Activated naive CD4-positive, alpha-beta T cell treated with anti-CD3 and anti-CD28 coated beads, Interleukin-2, amount 50 U/mL, for 72 hours (primary cell): ENCODE results near the gene CHMP5. TPM values are rescaled to one million over a fixed set of nuclear protein-coding genes. Genes with fewer than 3 reads are reported as not detected.
A peak's percentile ranks its signal among the peaks of the same experiment; 100 is the strongest.
"Not testable (repeated sequence)": the region's sequence is repeated elsewhere in the genome, so short reads cannot be mapped to it uniquely, and the experiment has no call there.

Experiments
- ATAC-seq, 2 donors: fragments of 150-1000 bp; cut with Tn5 transposase; 2 replicates each; pipeline ENCODE4 v1.10.0; 2021; ENCODE audit warnings: mild to moderate bottlenecking in 2 of 2, moderate library complexity in 2 of 2
- DNase-seq, 2 donors: peaks; one replicate each; pipeline ENCODE4 v3.0.0; 2021 to 2022; ENCODE audit warnings: low spot score in 2 of 2
- H3K27ac Mint-ChIP-seq, 2 donors: one replicate each; pipeline ENCODE4 v1.8.0; 2022; ENCODE audit warnings: mild to moderate bottlenecking in 2 of 2, mixed read lengths in 2 of 2
- H3K36me3 Mint-ChIP-seq, 2 donors: one replicate each; pipeline ENCODE4 v1.8.0; 2022; ENCODE audit warnings: mixed read lengths in 2 of 2
- H3K9me3 Mint-ChIP-seq, 2 donors: one replicate each; pipeline ENCODE4 v1.8.0; 2022; ENCODE audit warnings: mixed read lengths in 2 of 2
- total RNA-seq, 2 donors: library from RNA; stranded (reverse); gene quantifications; one replicate each; pipeline ENCODE4 v1.2.3, GENCODE V29; 2022

Gene CHMP5
- total RNA-seq, 2 donors from 2014 or later = 115 to 123 TPM

- Mint-ChIP-seq H3K9me3 (peaks cover 0 to 8% of the 10 kb centered on the region in 2 donors), H3K27ac (peak overlapping the region; percentile 99)
- no peak for ATAC-seq
Observed at GRCh38 chr9:33289936-33290246, 25.0 kb downstream of the CHMP5 start.

GRCh38 chr9:33290247-33291030, 25.6 kb downstream of the CHMP5 start, which contains the start of gene NFX1:
Gene NFX1 (plus strand): TSS chr9:33290516. CDS start chr9:33290573, 57 bp downstream.
- peak within 1 kb of the TSS; percentile 99 for H3K27ac Mint-ChIP-seq
- H3K9me3 Mint-ChIP-seq = peaks cover 0 to 8% of the 10 kb centered on the region in 2 donors
- DNase-seq = peak; percentile 95 to 100
- peaks cover 27 to 30% of the 10 kb centered on the region in 2 donors for H3K36me3 Mint-ChIP-seq
- peak; percentile 89 to 91 for ATAC-seq

More at GRCh38 chr9:33289936-33290246, 25.0 kb downstream of the CHMP5 start:
- no peak for DNase-seq
- peaks cover 25 to 29% of the 10 kb centered on the region in 2 donors for H3K36me3 Mint-ChIP-seq

DNA sequence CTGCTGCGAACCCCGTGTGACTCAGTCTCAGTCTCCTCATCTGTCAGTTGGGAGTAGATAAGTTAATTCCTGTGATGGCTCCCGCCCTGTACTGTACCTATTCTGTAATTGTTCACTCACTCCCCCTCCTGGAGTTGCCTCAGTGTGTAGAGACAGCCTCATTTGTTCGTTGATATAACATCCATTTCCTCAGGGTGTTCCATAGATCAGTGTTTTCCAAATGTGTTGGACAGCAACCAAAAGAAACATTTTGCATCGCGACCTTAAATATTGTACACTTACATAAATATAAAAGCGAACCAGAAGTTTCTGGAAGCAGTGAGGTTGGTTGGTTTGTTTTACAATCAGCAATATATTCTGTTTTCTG, 26.2 kb downstream of the CHMP5 start:
- peaks cover 0 to 8% of the 10 kb centered on the region in 2 donors for H3K9me3 Mint-ChIP-seq
- H3K27ac Mint-ChIP-seq = peak overlapping the region; percentile 99
- H3K36me3 Mint-ChIP-seq = peaks cover 30 to 33% of the 10 kb centered on the region in 2 donors
- DNase-seq (no peak), ATAC-seq (no peak)

DNA sequence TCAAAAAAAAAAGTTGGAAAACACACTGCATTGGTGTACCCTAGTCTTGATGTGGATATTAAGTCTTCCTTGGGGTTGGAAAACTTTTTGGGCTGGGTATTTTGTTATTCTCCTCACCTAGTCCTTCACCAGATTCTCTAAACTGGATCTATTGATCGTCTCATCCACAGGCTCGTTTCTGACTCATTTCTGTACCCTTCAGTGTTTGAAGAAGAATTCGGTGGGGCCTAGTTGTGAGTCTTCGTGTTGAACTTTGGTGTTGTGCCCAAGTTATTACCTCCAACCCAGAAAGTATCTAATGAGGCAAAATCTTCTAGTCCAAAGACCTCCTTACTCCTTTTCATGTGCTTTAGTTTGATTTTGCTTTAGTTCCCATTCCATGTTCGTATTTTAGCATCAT, 27.1 kb downstream of the CHMP5 start:
- peaks cover 0 to 8% of the 10 kb centered on the region in 2 donors for H3K9me3 Mint-ChIP-seq
- ATAC-seq (no peak), DNase-seq (no peak)
- peak overlapping the region; percentile 81 to 99 for H3K27ac Mint-ChIP-seq
- peaks cover 39 to 41% of the 10 kb centered on the region in 2 donors for H3K36me3 Mint-ChIP-seq

DNA sequence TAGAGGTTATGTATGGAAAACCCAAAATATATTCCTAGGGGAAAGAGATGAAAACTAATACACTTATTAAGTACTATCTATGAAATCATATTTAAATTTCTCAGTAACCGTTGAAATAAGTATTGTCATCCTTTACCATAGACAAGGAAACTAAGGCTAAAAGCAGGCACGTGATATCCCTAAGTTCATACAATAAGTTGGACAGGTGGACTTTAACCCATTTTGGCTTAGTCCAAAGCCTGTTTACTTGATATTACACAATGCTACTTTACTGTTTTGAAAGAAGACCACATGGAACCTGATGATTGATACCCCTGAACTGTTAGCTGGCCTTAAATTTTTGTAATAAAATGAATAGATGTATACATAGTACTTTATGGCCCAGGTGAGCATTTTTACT, 28.9 kb downstream of the CHMP5 start:
- Mint-ChIP-seq H3K36me3 (peaks cover 58 to 59% of the 10 kb centered on the region in 2 donors), H3K9me3 (peaks cover 0 to 8% of the 10 kb centered on the region in 2 donors), H3K27ac (peak overlapping the region in 1 of 2 donors; percentile 99)
- no peak for DNase-seq
- no peak for ATAC-seq

DNA sequence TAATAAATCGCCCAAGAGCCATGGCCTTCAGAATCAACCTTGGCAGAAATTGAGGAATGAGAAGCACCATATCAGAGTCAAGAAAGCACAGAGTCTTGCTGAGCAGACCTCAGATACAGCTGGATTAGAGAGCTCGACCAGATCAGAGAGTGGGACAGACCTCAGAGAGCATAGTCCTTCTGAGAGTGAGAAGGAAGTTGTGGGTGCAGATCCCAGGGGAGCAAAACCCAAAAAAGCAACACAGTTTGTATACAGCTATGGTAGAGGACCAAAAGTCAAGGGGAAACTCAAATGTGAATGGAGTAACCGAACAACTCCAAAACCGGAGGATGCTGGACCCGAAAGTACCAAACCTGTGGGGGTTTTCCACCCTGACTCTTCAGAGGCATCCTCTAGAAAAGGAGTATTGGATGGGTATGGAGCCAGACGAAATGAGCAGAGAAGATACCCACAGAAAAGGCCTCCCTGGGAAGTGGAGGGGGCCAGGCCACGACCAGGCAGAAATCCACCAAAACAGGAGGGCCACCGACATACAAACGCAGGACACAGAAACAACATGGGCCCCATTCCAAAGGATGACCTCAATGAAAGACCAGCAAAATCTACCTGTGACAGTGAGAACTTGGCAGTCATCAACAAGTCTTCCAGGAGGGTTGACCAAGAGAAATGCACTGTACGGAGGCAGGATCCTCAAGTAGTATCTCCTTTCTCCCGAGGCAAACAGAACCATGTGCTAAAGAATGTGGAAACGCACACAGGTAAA, 30.0 kb downstream of the CHMP5 start:
- Mint-ChIP-seq H3K27ac (peak overlapping the region; percentile 77 to 82), H3K36me3 (peaks cover 62 to 67% of the 10 kb centered on the region in 2 donors), H3K9me3 (peaks cover 0 to 8% of the 10 kb centered on the region in 2 donors)
- no peak for DNase-seq
- no peak for ATAC-seq

DNA sequence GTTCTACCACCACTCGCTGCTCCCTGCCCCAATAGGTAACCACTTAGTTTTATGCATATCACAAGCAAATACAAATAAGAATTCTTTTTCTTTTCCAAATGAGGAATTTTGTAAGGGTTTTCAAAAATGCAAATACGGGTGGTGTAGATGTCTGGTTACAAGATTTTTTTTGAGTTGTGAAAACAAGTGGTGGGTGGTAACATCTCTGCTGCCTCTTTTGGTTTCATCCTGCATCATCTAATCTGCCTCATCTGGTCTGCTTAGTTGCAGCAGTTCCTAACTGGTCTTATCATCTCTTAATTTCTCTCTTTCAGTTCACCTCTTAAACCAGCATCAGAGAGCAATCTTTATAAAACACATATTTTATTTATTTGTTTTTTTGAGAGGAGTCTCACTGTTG, 30.7 kb downstream of the CHMP5 start:
- Mint-ChIP-seq H3K27ac (peak overlapping the region; percentile 82 to 84), H3K36me3 (peaks cover 59 to 67% of the 10 kb centered on the region in 2 donors), H3K9me3 (peaks cover 0 to 8% of the 10 kb centered on the region in 2 donors)
- DNase-seq (no peak), ATAC-seq (peak; percentile 13 to 57)

GRCh38 chr9:33297432-33297831, 32.6 kb downstream of the CHMP5 start:
- Mint-ChIP-seq H3K36me3 (peaks cover 50 to 55% of the 10 kb centered on the region in 2 donors), H3K27ac (peak overlapping the region; percentile 70 to 82), H3K9me3 (peaks cover 0 to 2% of the 10 kb centered on the region in 2 donors)
- ATAC-seq = peak; percentile 71 to 78
- no peak for DNase-seq

DNA sequence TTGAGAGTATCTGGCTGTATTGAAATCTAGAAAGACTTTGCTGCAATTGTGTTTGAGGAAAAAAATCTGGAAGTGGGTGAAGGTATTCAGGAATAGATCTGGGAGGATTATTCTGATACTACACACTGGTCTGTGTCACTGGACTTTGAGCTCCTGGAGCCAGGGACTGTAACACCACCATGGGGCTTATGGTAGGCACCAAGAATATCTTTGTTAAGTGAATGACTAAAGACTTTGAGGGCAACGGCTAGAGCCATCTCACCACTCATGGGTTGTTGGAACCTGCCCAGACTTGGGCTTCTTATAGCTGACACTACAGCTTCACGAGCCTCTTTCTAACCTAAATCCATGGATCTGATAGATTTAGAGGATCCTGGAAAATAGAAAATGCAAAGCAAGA, 35.7 kb downstream of the CHMP5 start:
- DNase-seq (no peak), ATAC-seq (no peak)
- Mint-ChIP-seq H3K27ac (peak overlapping the region in 1 of 2 donors; percentile 24), H3K36me3 (peaks cover 36 to 39% of the 10 kb centered on the region in 2 donors), H3K9me3 (no peaks in the 10 kb centered on the region)

- Mint-ChIP-seq H3K27ac (no peak overlapping the region), H3K36me3 (peaks cover 8 to 11% of the 10 kb centered on the region in 2 donors), H3K9me3 (no peaks in the 10 kb centered on the region)
- no peak for DNase-seq
- peak in 1 of 2 donors; percentile 18 for ATAC-seq
Observed at GRCh38 chr9:33304362-33304761, 39.5 kb downstream of the CHMP5 start.

GRCh38 chr9:33306037-33306436, 41.2 kb downstream of the CHMP5 start:
- H3K27ac Mint-ChIP-seq = no peak overlapping the region
- ATAC-seq = peak; percentile 92 to 94
- no peaks in the 10 kb centered on the region for H3K9me3 Mint-ChIP-seq
- peaks cover 15 to 17% of the 10 kb centered on the region in 2 donors for H3K36me3 Mint-ChIP-seq
- DNase-seq = peak in 1 of 2 donors; percentile 31

- peaks cover 18 to 26% of the 10 kb centered on the region in 2 donors for H3K36me3 Mint-ChIP-seq
- H3K9me3 Mint-ChIP-seq = no peaks in the 10 kb centered on the region
- DNase-seq (no peak), ATAC-seq (no peak)
- H3K27ac Mint-ChIP-seq = peak overlapping the region in 1 of 2 donors; percentile 94
Observed at GRCh38 chr9:33307067-33307466, 42.2 kb downstream of the CHMP5 start.

DNA sequence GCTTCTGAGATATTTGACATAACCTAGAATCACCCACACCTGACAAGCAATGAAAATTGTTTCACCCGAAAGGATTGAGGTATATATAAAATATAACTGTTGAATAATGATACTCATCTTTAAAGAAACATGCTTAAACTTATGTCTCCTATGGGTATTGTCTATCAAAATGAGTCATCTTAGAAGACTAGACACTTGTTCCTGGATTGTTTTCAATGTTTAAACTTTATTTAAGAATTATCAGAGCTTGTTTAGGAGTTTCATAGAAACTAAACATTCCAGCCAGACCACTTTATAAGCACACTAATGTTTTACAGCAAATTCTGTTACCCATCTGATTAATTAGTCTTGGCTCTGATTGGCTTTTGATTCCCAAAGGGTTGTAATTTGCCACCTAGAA, 45.1 kb downstream of the CHMP5 start:
- DNase-seq (no peak), ATAC-seq (no peak)
- peaks cover 34 to 42% of the 10 kb centered on the region in 2 donors for H3K36me3 Mint-ChIP-seq
- no peaks in the 10 kb centered on the region for H3K9me3 Mint-ChIP-seq
- H3K27ac Mint-ChIP-seq = peak overlapping the region; percentile 12 to 90

DNA sequence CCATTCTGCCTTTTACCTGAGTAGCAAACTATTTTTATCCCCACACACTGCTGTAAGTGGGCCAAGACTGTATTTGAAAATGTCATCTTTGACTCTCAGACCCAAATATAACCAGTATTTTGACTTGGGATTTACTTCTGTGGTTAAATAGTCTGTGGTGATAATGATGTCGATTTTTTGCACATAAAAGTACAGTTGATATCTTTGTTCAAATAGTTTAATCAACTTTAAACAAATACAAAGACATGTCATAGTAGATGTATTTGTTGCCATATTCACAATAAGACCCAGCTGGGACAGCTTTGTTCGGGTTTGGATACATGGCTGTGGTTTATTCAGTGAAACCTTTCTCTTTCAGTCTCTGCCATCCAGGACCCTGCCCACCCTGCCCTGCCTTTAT, 45.9 kb downstream of the CHMP5 start:
- no peak for ATAC-seq
- peaks cover 40 to 45% of the 10 kb centered on the region in 2 donors for H3K36me3 Mint-ChIP-seq
- no peaks in the 10 kb centered on the region for H3K9me3 Mint-ChIP-seq
- H3K27ac Mint-ChIP-seq = peak overlapping the region; percentile 58 to 90
- no peak for DNase-seq

GRCh38 chr9:33311953-33312352, 47.1 kb downstream of the CHMP5 start:
- H3K27ac Mint-ChIP-seq = peak overlapping the region; percentile 74 to 90
- no peaks in the 10 kb centered on the region for H3K9me3 Mint-ChIP-seq
- peak; percentile 86 to 90 for ATAC-seq
- no peak for DNase-seq
- H3K36me3 Mint-ChIP-seq = peaks cover 39 to 56% of the 10 kb centered on the region in 2 donors

- peaks cover 42 to 69% of the 10 kb centered on the region in 2 donors for H3K36me3 Mint-ChIP-seq
- no peak for DNase-seq
- ATAC-seq = no peak
- peak overlapping the region in 1 of 2 donors; percentile 19 for H3K27ac Mint-ChIP-seq
- H3K9me3 Mint-ChIP-seq = no peaks in the 10 kb centered on the region
Observed at GRCh38 chr9:33315371-33315770, 50.5 kb downstream of the CHMP5 start.

GRCh38 chr9:33317136-33317535, 52.3 kb downstream of the CHMP5 start:
- ATAC-seq, DNase-seq, H3K9me3 Mint-ChIP-seq: not testable (repeated sequence)
- Mint-ChIP-seq H3K36me3 (peaks cover 41 to 66% of the 10 kb centered on the region in 2 donors), H3K27ac (peak overlapping the region in 1 of 2 donors; percentile 38)
